HG03060 (cell line): ENCODE data around the gene APEX1.
"Not testable (repeated sequence)": the region's sequence is repeated elsewhere in the genome, so short reads cannot be mapped to it uniquely, and the experiment has no call there.

Experiments
- ATAC-seq: cut with Tn5 transposase; IDR thresholded peaks from one replicate; pipeline ENCODE4 v1.9.1; 2021; ENCODE audit warnings: low read depth, moderate number of reproducible peaks; ENCODE audit not compliant: unreplicated experiment

The APEX1 gene

DNA sequence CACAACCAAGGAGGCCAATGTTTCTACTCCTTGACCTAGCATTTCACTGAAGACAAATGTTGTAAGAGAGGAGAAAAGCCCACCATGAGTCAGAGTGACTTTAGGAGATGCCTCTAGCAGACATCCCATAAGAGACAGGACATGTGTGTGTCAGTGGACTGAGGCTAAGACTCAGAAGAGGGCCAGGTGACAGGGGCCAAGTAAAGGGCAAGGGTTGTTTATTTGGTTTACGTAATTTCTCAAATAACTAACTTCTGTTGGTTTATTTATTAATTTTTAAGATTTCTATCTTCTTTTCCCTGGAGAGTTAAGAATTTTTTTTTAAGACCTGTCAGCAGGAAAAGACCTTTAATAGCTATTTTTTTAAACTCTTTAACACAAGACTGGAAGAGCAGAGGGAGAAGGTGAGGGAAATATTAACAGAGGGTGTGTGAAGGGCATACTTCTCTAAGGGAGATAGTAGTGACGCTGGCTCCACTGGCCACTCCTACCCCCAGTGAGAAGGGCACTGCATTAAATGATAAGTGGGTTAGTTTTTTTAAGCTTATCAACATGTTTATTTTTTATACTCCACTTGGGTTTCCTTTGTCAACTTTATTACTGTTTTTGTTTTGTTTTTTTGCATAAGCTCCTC is 17.6 kb downstream of the APEX1 start:
- ATAC-seq = no peak

DNA sequence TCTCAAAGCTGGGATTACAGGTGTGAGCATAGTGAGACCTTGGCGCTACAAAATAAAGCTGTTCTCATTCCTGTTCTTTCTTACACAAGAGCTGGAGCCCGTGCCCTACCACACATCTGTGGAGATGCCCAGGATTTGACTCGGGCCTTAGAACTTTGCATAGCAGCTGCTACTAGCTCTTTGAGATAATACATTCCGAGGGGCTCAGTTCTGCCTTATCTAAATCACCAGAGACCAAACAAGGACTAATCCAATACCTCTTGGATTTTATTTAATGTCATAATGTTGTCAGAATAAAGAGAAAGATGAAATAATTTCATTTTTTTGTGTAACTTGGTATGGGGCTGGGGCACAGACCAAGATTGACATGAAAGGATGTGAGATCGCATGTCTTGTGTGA is 21.8 kb downstream of the APEX1 start:
- no peak for ATAC-seq

DNA sequence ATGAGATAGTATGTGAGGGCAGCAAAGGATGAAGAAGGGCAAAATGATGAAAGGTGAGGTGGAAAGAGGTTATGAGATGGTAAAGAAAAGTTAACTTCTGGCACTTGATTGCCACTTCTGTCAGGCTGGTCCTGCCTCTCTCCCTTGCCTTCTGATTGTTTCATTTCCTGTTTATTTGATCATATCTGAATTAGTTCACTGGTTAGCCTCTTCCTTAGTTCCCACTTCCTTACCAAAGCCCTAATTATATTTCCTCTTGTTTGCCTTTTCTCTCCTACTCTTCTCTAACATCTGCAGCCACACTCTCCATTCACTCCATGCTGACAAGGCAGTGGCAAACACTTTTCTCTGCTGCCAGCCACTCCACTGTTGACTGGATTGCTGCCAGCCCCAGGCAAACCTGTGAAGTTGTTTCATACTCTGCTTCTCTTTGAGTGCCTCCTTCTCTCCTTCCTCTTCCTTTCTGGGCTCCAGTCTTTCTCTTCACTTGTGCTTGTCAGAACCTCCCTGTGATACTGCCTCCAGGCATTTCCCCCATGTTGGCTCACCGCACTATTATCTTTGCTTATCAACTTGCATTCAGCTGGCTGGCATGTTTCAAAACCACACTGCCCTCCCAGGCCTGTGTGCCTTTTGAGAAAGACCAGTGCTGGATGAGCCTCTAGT is 22.3 kb downstream of the APEX1 start:
- no peak for ATAC-seq

DNA sequence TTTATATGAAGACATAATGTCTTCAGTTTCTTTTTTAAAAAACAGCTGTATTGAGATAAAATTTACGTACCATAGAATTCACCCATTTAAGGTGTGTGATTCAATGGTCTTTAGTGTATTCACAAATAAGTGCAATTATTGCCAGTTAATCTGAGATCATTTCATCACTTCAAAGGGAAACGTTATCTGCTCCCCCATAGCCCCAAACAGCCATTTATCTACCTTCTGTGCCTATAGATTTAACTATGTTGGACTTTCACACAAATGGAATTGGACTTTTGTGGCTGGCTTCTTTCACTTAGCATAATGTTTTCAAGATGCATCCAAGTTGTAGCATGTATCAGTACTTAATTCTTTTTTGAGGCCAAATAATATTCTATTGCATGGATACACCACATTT is 23.9 kb downstream of the APEX1 start:
- ATAC-seq = no peak

DNA sequence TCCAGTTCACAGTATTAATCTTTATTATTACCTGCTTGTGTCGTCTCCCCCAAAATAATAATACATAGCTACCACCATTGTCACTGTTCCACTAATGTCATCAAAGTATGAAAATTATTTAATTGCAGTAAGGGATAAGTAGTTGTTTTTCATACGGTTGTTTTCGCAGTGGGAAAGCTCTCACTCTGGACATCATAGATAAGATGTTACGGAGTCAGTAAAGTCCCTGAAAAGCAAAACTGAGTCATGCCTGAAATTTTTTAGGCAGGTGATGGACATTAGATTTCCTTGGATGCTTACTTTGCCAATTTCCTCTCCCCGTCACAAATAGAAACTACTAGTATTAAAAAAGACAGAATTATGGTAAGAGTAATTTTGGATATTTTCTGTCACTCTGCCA is 27.4 kb downstream of the APEX1 start:
- ATAC-seq = no peak

DNA sequence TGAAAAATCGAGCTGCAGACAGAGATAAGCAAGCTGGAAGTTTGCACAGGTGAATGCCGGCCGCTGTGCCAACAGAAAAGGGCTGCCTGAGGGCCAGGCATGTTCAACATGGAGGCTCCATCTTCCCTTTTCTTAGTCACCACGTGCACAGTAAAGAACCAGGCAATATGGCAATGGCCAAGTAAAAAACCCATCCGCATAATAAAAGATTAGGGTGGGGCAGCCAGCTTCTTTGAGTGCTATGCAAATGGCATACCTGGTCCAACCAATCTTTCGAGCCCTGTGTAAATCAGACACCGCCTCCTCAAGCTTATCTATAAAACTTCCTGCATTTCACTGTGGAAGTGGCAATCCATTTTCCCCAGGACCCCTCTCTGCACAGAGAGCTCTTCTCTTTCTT is 30.9 kb downstream of the APEX1 start:
- no peak for ATAC-seq

DNA sequence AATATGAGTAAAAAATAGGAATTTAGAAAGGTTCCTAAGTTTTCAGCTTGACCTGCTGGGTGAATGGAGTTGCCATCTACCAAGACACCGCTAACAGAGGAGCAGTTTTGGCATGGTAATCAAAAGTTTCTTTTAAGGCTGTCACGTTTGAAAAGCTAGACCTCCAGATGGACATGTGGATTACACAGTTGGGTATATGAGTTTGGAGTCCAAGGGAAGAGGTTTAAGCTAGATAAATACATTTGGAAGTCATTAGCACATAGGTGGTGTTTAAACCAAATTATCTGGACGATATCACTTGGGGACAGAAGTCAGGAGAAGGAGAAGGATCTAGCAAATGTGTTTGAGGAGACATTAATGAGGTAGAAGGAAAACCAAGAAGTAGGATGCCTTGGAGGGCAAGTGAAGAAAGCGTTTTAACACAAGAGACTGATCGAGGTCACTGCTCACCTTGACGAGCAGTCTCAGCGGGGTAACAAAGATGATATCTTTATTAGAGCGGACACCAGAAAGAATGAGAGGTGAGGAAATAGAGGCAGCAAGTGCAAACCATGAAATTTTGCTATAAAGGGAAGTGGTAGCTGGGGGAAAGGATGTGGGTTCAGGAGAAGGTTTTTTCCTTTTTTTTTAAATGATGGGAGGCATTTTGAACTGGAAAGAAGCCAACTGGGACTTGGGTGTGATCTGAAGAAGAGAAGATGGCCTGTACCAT is 31.8 kb downstream of the APEX1 start:
- no peak for ATAC-seq

DNA sequence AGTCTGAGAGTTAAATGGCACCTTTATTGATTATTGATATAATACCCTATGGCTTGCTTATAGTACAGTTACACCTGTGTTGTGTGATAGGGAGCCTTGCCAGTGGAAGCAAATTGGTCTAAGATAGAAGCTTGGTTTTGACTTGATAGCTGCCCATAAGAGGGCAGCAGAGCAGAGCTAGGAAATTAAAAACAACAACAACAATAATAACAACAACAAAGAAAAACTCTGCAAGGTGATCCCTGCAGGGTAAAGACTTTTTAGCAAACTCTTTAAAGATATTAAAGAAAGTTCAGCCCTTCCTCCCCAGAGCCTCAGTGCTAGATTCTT is 32.3 kb downstream of the APEX1 start:
- ATAC-seq = no peak

DNA sequence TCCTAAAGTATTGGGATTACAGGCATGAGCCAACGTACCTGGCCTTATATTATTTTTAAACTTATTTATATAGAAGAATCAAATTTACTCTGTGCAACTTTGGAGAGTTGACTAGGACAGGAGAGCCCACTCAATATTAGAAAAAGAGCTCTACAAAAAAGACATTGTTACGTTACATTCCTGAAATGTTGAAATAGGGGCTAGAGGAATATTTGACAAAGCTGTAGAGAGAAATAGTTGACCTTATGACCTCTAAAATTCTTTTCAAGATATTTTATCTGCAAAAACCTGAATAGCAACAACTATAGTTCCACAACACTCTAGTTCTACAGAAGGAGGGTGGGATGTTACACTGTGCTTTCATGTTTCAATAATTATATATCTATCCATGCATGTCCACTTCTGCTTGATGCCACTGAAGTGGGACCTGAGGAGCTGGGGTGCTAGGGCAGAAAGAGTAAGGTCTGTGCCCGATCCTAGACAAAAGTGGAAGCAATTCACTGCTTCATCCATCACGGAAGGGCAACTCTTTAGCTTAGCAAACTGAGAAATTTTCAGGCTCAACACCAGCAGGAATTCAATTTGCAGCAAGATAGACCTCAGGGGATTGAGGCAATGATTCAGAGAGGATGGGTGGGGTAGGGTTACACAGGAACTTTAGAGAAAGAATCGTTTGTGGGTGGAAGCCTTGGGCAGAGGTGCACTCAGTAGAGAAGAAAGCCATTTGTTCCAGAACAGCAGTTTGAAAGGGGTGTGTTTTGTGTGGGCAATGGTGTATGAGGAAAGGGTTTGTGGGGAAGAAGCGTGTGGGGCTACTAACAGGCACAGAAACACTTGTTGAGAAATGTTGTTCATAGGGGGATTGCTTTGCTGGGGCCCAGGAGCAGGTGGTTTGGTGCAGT is 34.3 kb downstream of the APEX1 start:
- no peak for ATAC-seq

DNA sequence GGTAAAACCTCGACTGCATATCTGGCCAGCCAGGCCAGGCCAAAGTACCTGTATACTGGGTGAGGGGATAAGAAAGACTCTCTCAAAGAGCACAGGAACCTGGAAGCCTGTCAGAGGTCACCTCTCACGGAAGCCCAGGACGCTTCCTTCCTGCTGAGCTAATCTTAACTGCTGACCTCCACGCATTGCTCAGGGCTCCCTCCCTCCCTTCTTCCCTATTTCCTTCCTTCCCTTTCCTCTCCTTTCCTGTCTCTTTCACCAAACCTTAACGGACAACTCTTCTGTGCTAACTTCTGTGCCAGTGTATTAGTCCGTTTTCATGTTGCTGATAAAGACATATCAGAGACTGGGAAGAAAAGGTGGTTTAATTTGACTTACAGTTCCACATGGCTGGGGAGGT is 35.5 kb downstream of the APEX1 start:
- ATAC-seq = no peak

DNA sequence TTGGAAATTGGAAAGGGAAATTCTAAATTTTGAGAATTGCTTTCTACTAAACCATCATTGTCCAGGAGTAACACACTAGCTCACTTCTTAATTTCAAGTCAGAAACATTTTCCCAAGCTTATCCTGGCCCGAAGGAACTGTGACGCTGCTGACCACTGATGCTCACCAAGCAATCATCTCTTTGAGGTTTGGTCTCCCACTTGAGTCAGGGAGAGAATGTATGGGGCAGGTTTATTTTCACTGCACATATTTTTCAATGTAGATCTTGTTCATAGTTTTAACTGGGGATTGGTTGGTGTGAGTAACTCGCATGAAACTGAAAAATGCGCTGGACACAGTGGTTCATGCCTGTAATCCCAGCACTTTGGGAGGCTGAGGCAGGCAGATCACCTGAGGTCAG is 37.5 kb downstream of the APEX1 start:
- no peak for ATAC-seq

DNA sequence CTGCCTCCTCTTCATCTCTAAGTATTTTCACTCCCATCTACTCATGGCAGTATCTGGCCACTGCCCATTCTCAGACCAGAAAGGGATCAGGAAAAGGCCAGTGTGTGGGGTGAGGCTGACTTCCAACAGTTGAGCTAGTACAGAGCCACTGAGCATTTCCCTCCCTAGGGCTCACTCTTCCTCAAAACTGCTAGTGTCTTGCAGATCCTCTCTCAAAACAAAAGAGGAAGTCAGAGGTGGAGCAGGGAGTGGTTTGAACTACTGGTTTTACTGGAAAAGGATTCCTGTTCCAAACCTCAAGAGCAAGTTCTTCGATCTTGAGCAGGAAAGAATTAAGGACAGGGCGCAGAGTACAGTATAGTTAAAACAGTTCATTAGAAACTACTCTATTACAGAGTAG is 38.6 kb downstream of the APEX1 start:
- no peak for ATAC-seq

DNA sequence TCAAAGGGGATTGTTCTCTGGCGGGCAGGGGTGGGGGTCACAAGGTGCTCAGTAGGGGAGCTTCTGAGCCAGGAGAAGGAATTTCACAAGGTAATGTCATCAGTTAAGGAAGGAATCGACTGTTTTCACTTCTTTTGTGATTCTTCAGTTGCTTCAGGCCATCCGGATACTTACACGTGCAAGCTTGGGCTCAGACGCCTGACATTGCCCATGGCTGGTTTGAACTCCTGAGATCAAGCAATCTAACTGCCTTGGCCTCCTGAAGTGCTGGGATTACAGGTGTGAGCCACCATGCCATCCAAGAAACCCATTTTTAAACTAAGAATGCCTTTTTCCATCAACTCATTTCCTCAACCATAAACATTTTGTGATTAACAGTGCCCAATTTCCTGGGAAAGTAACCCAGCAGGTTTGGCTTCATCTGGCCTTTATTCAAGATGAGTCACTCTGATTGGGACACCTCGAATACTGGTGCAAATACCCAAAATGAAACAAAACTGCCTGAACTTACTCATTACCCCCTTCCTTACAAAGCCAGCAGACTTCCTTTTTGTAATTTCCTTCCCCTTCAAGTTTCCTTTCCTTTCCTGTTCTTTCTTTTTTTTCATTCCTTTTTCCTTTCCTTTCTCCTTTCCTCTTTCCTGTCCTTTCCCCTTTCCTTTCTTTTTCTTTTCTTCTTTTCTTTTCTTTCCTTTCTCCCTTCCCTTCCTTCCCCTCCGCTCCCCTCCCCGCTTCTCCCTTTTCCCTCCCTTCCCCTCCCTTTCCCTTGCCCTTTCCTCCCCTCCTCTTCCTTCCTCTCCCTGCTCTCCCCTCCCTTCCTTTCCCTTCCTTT is 40.1 kb downstream of the APEX1 start:
- ATAC-seq = no peak

DNA sequence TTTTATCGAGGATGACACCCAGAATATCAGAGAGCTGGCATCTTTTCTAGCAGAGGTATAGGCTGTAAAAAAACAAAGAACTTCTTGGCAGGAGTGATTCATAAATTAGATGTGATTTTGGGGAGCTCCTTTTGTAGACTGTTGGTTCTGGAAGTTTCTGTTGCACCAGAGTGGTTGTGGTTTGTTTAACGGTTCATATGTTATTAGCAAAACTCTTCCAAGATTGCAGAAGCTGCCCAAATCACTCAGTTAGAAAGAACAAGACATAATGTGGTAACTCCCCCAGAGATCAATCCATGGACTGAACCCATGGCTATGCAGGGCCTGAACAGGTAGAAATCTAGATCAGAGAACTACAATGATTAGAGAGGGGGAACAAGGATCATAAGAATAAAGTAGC is 43.6 kb downstream of the APEX1 start:
- ATAC-seq = no peak

DNA sequence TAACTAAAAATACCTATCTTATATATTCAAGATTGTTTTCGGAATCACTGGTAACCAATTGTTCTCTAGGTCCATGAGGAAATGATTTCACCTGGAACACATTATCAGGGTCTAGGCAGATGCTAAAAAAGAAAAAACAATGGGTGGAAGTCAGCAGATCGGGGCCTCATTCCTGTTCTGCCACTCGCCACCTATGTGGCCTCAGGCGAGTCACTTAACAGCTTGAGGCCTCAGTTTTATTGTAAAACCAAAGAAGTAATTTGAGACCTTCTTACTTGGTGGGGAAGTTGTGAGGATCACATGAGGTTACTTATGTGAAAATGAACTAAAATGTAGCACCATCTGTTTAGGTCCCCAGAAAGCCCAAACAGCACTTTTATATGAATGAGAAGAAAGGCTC is 44.1 kb downstream of the APEX1 start:
- ATAC-seq = no peak

DNA sequence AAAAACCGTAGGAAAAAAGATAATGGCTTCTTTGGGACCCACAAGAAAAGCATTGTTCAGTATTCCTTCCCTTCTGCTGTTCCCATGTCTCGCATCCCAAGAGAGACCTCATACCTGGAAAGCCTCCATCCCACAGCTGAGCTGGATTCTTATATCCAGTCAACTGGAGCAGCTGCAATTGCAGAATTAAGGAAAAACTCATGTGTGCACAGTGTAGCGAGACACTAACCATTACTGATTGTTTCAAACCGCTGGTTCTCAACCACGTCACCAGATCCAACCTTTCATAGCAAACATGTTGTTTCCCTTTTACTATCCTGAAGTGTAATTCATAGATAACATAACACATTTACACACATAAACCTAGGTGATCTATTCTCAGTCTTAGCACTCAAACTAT is 44.9 kb downstream of the APEX1 start:
- no peak for ATAC-seq

DNA sequence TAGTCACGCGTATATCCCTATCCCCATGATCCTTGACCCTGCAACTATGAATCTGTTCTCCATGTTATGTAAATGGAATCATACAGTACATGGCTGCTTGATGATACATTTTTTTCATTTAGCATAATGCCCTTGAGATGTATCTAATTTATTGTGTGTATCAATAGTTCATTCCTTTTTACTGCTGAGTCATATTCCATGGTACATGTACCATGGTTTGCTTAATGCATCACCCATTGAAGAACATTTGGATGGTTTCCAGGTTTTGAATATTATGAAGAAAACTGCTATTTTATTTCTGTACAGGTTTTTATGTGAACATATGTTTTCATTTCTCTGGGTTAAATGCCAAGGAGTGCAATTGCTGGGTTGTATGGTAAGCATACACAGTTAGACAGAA is 46.3 kb downstream of the APEX1 start:
- no peak for ATAC-seq

DNA sequence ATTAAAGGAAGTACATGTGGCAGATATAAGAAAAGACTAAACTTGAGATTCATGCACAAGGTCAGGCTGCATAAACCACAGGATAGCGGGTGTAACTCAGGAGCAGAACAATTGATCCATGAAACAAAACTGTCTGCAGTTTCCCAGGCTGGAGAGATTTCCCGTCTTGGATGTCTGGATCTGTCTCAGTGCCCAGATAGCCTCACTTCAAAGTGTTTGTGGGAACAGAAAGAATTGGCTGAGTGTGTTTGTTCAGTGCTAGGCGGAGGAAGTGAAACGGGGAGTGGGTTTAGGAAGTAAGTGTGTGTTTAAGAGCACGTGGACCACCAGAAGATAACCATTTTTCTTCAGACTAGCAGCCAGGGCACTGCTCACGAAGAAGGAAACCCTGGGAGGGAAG is 48.9 kb downstream of the APEX1 start:
- ATAC-seq = no peak

DNA sequence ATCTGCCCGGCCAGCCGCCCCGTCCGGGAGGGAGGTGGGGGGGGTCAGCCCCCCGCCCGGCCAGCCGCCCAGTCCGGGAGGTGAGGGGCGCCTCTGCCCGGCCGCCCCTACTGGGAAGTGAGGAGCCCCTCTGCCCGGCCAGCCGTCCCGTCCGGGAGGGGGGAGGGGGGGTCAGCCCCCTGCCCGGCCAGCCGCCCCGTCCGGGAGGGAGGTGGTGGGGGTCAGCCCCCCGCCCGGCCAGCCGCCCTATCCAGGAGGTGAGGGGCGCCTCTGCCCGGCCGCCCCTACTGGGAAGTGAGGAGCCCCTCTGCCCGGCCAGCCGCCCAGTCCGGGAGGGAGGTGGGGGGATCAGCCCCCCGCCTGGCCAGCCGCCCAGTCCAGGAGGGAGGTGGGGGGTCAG is 51.2 kb downstream of the APEX1 start:
- ATAC-seq = not testable (repeated sequence)

DNA sequence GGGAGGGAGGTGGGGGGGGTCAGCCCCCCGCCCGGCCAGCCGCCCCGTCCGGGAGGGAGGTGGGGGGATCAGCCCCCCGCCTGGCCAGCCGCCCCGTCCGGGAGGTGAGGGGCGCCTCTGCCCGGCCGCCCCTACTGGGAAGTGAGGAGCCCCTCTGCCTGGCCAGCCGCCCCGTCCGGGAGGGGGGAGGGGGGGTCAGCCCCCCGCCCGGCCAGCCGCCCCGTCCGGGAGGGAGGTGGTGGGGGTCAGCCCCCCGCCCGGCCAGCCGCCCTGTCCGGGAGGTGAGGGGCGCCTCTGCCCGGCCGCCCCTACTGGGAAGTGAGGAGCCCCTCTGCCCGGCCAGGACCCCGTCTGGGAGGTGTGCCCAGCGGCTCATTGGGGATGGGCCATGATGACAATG is 51.7 kb downstream of the APEX1 start:
- ATAC-seq = not testable (repeated sequence)
